ENCODE measurements around the gene CYP39A1.

The CYP39A1 gene

DNA sequence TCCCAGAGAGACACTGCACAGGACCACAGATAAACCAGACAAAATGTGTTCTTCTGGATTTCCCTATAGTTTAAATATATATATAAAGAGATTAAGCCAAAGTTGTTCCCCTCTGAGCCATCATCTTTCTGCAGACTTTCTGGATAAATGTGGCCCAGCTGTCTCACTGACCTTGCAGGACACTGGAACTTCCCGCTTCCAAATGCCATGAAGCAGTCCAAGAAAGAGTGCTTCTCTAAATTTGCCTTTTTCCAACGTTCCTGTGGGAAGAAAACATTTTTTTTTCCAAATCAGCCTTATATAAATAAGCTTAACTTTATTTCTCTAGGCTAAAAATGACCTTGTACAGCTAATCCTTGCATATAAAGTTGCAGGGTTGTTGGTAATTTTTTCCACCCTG lies 65.7 kb downstream of the CYP39A1 start:
- no peak for DNase-seq

DNA sequence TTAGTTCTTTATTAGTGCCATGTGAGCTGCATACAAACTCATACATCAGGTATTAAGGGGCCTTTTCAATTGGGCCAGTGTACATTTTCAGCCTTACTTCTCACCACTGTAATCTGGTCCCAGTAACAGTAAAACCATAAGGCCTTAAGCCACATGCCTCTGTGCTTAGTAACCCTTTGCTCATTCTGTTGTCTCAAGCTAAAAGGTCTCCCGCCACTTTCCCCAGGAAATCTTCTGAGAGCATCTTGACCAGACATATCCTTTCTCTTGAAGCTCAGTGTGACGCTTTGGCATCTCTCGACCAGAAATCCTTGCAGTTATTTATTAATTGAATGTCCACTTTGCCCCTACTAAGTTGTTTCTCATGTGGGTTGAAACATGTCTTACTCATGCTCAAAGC lies 68.0 kb downstream of the CYP39A1 start:
- no peak for DNase-seq

DNA sequence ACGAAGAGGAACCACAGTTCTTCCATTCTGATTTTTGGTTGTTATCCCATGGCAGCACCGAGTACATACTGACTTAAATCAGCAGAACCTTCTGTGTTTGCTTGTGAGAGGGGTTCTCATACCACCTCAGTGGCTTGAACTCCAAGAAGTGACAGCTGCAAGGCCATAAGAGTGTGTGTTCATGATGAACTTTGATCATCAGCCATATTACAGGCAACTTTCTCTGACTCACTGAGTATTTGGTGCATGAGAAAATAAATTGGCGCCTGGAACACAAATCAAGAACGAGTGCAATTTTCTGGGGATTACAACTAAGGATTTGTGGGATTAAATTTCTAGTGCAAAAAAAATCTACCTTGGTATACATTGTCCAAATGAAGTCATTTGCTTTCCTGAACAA lies 68.9 kb downstream of the CYP39A1 start:
- no peak for DNase-seq

DNA sequence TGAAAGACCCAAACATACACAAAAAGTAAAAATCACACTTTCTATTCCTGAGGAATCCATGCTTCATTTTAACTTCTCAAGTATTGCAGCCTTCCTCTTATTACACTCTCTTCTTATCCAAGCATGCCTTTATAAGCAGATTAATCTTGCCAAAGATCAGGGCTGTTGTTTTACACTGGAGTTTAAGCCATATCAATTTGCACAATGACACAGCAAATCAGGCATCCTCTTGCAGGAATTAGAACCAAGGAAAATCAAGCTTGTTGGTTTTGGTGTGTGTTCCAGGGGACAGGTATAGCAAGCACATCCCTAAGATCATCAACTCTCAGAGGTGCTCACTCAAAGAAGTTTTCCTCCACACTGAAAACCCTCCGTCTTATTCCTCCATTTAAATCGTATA lies 69.5 kb downstream of the CYP39A1 start:
- no peak for DNase-seq

- no peak for DNase-seq
Measured at GRCh38 chr6:46581459-46582177, 71.0 kb downstream of the CYP39A1 start.

- DNase-seq, result no peak
Measured at GRCh38 chr6:46575530-46575929, 77.1 kb downstream of the CYP39A1 start.

DNA sequence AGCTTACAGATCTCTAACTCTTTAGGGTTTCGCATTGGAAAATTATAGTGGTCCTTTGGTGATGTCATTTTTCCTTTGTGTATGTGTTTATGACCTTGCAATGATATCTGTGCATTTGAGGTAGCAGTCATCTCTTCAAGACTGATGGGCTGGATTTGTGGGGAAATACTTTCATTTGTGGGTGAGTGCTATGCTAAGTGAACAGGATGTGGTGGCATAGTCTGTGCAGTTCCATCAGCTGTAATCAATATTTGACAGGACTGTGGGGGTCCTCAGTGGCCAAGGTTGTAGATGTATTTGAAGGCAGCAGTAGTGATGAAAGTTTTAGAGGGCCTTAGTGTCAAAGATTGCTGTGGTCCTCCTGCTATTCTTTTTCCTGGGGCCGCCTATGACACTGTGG lies 79.5 kb downstream of the CYP39A1 start:
- no peak for DNase-seq

- DNase-seq, result no peak
Measured at GRCh38 chr6:46565531-46565930, 87.1 kb downstream of the CYP39A1 start.

DNA sequence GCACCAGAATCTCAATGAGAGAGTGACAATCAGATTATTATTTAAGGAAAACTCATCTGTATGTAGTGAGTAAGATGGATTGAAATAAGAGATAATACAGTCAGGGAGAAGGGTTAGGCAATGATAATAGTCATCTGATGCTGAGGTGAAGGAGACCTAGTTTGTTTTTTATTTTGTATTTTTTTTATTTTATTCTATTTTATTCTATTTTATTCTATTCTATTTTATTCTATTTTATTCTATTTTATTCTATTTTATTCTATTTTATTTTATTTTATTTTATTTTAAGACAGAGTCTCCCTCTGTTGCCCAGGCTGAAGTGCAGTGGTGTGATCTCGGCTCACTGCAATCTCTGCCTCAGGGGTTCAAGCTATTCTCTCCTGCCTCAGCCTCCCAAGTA lies 88.7 kb downstream of the CYP39A1 start:
- DNase-seq, result no peak

DNA sequence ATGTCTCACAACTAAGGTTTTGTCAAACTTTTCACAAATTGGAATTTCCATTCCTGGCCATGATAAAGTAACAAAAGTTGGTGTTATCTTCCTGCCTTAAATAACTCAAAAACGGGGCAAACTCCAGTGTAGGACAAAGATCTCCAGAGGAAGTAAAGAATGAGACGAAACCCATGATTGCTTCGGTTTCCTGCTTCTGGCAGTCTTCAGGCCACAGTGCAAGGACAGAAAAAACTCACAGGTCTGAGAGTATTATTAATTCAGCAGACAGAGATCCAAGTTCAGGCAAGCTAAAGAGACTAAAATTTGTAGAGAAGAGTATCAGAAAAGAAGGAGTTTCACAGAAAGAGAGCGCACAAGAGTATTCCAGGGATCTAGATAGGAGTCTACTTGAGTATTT lies 96.6 kb downstream of the CYP39A1 start:
- DNase-seq, result no peak

DNA sequence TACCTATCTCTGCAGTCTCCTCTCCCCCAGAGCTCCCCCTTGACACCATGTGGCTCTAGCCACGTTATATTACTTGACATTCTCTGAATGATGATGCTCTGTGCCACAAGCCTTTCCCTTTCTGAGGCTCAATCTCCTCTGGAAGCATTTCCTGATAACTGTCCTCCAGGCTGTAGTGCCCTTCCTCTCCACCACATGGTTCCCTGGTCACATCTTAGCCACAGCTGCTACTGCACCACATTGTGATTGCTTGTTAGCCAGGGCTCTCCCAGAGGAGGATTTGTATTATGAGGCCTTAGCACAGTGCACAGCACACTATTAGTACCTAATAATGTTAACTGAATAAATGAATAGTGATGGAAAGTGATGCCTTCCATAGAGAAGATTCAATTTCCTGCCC lies 97.5 kb downstream of the CYP39A1 start:
- no peak for DNase-seq

DNA sequence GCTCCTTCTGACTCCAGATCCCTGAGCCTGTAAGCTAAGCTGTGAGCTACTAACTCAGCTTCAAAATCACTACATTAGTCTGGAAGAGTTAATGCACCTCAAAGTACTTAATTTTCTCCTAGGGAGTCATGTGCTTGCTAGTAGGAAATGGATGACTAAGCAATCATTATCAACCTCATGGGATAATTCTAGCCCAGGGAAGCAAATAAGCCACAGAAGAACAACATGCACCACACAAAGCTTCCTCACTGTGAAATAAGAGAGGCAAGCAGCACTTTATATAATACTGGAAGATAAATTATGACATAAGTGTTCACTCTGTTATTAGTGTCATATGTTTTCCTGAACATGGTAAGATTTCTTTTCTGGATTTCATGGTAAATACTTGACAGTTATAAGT lies 103.5 kb downstream of the CYP39A1 start:
- no peak for DNase-seq

GRCh38 chr6:46541556-46541955 lies 111.1 kb downstream of the CYP39A1 start:
- no peak for DNase-seq

- no peak for DNase-seq
Measured at GRCh38 chr6:46539866-46540265, 112.8 kb downstream of the CYP39A1 start.

GRCh38 chr6:46538800-46539480 lies 113.7 kb downstream of the CYP39A1 start:
- DNase-seq, result no peak

- peak; percentile 25 for DNase-seq
Measured at GRCh38 chr6:46530896-46531295, 121.7 kb downstream of the CYP39A1 start.

- peak; percentile 19 for DNase-seq
Measured at GRCh38 chr6:46528961-46529750, 123.5 kb downstream of the CYP39A1 start.

DNA sequence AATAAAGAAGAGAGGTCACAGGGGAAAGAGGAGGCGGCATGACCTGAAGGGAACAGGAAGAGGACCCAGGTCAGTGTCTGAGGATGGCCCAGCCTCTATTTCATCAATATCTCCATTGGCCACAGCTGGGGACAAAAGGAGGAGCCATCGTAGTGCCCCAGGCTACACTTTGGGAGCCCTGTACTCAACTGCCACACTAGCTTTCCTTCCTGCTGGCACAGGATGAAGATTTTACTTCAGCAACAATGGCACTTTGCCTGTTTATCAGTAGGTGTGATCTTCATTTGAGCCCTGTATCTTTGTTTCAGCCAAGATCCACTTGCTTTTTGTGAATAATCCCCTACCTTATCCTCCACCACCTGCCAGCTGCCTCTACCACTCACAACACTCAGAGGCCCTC lies 126.0 kb downstream of the CYP39A1 start:
- no peak for DNase-seq

DNA sequence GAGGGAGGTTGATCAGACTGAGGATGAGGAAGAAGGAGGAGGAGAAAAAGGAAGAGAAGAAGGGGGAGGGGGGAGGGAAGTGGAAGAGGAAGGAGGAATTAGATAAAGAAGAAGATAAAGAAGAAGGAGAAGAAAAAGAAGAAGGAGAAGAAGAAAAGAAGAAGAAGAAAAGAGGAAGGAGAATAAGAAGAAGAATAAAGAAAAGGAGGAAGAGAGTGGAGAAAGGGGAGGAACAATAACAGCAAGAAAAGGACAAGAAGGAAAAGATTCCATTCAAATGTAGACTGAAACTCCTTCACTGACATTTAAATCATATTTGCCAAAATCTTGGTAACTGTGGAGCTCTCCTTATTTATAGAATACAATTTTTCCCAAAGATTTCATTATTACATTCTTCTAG lies 127.0 kb downstream of the CYP39A1 start:
- no peak for DNase-seq

- peak; percentile 24 for DNase-seq
Measured at GRCh38 chr6:46521464-46521971, 131.1 kb downstream of the CYP39A1 start.

- DNase-seq, result no peak
Measured at GRCh38 chr6:46517202-46517601, 135.4 kb downstream of the CYP39A1 start.

GRCh38 chr6:46513533-46513932 lies 139.1 kb downstream of the CYP39A1 start:
- DNase-seq, result no peak

DNA sequence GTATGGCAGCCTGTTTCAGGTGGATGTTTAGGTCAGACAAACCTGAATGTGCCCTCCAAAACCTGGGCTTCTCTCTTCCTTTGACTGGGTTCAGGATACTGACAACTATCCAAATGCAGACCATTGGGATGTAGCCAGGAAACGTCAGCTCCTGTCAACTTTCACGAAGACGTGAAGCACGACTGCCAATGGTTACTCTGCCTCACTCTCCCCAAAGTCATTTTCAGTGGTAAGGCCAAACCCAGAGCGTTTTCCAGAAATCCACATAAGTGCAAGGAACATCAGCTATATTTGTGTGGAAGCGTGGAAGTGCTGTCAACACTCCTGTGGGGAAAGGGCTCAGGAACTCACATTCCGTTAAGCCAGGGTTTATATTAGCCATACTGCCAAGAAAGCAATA lies 141.3 kb downstream of the CYP39A1 start:
- no peak for DNase-seq

GRCh38 chr6:46510651-46511050 lies 142.0 kb downstream of the CYP39A1 start:
- peak; percentile 53 for DNase-seq

Measured in fibroblast of skin of right biceps (primary cell).